NCI-H2196 (cell line): ENCODE measurements around the gene LYRM9.
"Not testable (repeated sequence)": the region's sequence is repeated elsewhere in the genome, so short reads cannot be mapped to it uniquely, and the experiment has no call there.

Experiments used
- DNase-seq: peaks from one replicate; lab custom pipeline; 2025; ENCODE audit not compliant: unreplicated experiment; lab: John Stamatoyannopoulos, UW

Gene LYRM9

DNA sequence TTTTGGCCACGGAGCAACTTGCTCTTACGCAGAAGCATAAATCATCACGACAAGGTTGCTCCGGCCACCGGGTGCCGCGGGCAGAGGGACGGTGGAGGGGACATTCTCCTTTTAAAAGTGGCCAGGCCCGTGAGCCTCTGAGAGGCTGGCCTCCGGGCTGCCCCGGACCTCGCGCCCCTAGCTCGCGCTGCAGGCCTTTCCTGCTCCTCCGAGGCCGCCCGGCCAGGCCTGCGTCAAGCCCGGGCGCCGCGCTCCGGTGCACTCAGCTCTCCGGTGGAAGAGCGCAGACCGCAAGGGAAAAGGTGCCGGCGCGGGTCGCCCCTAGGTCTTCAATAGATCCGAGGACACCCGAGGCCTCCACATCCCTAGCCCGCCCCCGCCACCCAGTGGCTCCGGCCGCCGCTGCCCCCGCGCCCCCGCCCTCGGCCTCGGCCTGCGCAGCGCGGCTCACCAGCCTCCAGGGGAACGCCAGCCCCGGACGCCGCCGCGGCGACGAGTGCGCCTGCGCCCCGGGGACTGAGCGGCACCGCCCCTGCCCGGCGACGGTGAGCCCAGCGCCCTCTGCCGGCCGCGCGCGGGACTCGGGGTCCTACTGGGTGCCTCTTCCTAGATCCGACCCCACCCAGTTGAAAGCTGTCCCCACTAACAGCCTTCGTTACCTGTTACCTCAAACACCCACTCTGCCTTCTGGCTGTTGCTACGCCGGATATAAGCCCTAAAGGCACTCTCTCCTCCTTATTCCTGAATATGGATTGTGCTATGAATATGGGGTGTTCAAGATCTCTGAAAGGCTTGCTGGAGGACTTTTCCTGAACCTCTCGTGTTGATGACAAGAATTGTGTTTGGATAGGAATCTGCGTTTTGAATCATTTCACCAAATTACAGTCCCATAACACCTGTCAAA lies at the start of gene LYRM9:
Gene LYRM9, minus strand, starts transcription at position 500 of the 904 bp plus-strand sequence. CDS start 10,671 bp downstream, outside the sequence.
- peak; percentile 82 for DNase-seq

DNA sequence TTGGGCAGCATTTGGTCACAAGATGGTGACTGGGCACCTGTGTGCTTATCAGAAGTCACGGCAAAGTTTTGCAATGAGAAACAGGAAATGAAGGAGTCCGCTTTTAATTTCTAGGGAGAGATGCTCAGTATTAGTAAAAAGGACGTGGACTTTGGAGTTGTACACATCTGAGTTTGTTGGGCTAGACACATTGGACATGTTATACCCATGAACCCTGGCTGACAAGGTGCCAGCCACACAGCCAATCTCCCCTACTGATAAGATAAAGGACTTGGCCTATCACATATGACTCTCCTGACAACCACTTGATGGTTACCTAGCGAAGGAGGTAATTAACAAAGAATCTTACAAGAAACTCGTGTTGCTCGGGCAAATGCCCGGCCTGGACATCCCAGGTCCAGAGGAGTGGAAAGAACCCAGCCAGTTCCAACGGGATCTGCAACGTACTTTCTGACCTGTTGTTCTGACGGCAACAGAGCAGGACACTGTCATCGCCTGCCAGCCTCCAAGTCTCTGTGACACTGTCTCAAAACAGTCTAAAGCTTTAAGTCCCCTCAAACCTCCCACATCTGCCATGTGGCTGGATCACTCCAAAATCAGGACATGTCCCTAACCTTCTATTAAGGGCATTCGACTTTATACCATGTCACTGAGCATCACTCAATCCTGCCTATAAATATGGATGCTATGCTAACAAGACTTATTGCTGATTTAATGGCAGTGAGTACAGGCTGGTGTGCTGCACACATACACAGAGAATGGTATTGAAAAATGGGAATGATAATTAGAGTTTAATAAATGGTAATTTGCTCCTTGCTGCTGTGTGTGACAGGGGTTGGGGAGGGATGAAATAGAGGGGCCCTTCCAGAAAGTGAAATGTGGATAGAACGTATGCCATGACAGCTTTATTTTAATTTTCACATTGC lies 47.6 kb upstream of the LYRM9 start:
- no peak for DNase-seq

DNA sequence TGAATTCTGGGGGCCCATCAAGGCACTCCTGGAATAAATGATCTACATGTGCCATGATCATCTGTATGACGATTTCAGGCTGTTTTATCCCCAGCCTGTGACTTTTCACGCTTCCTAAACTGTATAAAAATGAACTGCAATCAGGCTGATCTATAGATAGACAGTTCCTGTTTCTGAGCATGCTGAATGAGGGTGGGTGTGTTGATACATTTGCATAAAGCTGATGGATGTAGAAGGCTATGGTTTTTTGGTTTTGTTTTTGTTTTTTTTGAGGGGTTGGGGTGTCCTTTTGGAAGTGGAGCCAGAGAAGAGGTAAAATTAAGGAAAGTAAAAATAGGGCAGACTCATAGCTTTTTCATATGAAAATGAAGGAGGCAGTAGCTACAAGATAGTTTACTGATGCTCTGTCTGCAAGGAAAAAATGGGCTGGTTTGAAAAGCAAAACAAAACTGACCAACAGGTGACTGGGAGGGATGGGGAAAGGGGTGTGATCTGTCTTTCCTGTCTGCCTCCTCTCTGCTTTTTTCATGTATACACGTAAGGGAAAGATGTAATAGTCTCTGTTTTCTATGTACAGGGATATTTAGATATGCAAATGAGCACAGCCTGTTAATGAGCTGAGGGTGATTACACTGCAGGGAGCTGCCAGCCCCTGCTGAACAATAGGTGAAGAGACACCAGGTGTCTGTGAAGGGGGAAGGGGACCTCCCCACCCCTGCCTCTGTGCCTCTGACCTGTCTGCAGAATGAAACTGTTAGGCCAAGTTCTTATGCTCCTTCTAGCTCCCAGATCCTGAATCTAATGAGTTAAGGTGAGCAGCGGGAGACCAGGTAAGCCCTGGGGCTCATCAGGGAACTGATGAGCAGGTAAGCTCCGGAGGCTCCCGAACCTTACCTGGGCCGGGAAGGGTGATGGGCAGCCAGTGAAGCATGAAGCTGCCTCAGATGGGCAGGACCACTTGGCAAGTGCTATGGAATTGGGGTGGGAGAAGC lies 46.6 kb upstream of the LYRM9 start:
- DNase-seq = no peak

DNA sequence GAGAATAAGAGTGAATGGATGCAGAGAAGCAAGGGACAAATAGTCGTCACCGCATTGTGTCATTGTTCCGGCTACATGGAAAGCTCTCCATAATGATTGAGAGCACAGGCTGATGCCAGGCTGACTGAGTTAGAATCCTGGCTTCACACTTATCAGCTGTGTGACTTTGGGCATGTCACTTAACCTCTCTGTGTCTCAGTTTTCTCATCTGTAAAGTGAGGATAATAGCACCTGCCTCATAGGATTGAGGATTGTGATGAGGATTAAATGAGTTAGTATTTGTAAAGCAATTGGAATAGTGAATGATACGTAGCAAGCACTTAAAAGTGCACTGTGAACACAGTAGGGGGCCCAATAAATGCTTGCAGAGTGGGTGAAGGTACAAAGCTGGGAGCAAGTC lies 45.7 kb upstream of the LYRM9 start:
- DNase-seq = no peak

DNA sequence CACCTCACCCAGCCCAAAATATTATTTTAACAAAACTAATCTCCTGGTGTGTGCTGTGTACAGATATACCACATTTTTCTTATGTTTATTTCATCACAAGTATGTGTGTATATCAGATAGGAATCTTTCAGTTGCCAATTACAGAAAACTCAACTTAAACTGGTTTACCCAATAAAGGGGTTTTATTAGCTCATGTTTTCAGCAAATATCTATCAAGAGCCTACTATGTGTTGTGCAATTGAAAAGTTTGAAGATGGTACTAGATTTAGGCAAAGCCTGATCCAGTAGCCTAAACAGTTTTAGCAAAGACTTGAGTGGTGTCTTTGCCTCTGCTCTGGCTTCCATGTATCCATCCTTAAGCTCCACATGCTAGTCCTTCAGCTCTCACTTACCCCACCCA lies 45.1 kb upstream of the LYRM9 start:
- DNase-seq = no peak

DNA sequence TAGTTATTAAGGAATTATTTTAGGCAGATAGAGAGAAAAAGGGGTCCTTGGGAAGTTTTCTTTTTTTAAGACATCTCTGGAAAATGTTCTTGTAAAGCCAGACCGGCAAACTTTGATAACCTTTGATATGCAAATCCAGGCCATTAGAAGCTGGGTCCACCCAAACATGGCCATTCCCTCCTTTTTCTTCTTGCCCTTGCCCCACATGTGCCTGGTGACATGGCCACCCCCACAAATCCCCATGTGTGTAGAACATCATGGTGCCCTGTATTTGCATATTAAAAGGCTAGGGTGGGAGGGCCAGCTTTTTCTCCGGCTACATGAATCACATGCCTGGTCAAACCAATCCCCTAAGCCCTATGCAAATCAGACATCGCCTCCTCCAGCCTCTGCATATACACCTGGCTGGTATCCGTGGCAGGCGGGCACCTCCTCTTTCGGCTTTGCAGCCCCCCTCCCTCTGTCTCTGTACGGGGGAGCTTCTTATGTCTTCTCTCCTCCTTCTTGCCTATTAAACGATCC lies 43.9 kb upstream of the LYRM9 start:
- no peak for DNase-seq

DNA sequence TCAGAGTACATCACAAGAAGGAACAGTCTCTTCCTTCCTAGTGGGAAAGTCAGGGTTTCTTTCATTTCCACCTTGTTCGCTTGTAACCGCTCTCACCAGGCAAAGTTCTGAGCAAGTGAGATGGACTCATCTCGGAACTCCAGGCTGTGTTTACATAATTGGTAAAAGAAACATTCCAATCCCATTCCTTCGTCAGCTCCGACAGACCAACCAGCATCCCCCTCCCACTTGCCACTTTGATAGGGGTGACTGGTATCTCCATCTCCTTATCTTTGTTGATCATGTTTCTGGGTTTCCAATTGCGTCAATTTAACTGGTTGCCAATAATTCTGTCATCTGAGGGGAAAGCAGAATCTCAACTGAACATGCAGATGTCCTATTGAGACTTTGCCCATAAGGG lies 36.8 kb upstream of the LYRM9 start:
- DNase-seq = no peak

DNA sequence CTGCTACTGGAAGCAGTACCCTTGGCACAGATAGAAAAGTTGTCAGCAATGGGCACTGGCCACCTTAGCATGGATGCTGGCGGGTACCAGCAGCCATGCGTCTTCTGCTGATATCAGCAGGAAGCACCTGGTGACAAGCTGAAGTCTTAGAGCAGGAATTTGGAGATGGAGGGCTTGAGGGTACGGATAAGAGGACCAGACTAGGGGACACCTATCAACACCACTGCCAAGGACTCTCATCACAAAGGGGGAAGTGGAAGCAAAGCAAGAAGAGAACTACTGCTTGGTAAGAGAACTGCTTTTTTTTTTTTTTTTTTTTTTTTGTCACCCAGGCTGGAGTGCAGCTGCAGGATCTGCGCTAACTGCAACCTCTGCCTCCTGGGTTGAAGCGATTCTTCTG lies 35.4 kb upstream of the LYRM9 start:
- no peak for DNase-seq

DNA sequence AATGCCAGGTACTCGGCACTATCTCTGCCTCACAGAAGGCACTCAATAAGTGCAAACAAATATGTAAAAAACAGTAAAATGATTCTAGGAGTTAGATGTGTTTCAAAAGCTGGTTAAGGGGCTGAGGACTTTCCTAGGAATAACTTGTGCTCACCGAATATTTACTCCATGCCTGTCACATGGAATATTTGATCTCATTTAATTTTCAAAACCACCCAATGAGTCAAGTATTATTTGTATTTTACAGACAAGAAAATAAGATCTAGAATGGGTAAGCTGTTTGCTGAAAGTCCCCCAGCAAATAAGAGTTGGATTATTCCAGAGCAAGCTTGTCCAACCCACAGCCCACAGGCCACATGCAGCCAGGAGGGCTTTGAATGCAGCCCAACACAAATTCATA lies 34.6 kb upstream of the LYRM9 start:
- no peak for DNase-seq

DNA sequence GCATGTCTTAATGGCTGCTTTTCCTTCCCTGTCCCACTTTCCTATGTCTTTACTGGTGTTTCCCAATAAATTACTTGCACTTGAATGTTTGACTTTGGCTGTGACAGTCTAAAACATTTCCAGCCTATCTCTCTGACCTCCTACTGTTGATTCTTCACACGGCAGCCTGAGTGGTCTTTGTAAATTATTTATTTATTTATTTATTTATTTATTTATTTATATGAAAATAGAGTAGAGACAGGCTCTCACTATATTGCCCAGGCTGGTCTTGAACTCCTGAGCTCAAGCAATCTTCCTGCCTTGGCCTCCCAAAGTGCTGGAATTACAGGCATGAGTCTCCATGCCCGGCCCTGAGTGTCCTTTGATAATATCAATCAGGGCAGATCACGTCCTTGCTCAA lies 28.4 kb upstream of the LYRM9 start:
- no peak for DNase-seq

DNA sequence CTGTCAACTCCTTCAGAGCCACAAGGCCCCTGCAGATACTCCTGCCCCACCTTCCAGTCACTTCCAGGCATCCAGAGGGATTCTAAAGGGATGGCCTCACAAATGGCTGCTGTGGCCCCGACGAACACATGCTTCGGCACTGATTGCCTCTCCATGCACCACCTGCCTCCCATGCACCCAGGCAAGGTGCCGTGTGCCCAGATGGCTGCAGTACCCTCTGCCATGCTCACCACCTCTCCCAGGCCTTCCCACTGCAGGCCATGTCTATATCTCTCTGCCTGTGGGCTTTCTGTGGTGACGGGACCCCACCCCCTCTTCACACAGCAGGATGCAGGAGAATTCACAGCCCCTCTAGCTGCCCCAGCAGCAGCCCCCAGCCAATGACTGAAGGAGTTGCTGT lies 27.9 kb upstream of the LYRM9 start:
- DNase-seq = no peak

DNA sequence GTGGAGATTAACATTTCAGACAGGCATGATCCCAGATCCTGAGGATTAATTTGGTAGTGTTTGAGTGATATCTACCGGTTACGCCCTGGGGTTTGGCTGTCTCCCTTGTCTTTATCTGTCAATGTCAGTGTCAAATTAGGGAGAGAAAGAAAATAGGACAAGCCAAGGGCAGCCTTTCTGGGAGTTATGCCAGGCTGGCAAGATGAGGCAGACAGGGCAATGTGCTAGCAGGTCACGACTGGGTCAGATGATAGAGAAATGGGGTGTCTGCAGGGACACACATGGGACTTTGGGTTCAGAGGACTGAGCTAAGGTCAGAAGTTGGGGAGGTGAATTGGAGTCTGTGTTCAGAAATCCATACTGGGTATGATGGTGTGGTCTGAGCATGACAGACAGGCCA lies 27.4 kb upstream of the LYRM9 start:
- no peak for DNase-seq

DNA sequence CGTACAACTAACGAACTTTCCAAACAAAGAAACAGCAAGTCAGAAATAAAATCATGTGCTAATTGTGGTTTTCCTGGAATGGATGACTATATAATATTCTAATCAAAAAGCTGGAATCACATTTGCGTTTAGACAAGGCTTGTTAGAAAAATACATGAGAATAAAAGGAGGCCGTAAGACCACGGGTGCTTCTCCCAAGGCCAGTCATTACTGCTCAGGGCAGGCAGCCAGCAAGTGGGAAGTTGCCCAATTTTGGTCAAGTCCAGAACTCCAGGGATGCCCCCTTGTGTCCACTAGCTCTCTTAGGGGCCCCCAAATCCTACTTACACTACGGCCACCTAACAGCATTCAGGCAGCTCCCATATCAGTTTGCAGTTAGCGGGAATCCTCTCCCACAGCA lies 25.9 kb upstream of the LYRM9 start:
- DNase-seq = no peak

DNA sequence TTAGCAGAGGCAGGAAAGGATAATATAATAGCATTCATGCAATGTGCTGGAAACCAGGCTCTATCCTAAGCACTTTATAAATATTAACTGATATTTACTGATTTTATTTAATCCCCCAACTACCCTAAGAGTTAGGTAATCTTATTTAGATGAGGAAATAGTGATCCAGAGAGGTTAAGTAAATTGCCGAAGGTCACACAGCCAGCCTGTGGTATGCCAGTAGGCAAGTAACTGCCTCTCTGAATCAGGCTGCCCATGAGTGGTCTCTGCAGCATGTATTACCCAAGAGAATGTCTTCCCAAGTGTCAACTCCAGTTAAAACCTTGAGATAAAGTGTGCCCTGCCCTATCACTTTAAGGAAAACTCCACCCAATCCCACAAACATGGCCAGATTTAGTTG lies 25.3 kb upstream of the LYRM9 start:
- no peak for DNase-seq

DNA sequence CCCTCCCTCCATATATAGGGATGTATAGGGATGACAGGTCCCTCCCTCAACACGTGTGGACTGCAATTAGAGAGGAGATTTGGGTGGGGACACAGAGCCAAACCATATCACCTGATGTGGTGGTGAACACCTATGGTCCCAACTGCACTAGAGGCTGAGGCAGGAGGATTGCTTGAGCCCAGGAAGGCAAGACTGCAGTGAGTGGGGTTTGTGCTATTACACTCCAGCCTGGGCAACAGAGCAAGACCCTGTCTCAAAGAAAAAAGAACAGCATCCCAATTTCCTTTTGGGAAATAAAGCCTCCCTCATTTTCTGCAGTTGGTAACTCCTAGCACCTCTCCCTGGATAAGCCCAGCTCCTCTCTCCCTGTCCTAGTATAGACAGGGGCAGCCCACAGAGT lies 23.8 kb upstream of the LYRM9 start:
- DNase-seq = no peak

DNA sequence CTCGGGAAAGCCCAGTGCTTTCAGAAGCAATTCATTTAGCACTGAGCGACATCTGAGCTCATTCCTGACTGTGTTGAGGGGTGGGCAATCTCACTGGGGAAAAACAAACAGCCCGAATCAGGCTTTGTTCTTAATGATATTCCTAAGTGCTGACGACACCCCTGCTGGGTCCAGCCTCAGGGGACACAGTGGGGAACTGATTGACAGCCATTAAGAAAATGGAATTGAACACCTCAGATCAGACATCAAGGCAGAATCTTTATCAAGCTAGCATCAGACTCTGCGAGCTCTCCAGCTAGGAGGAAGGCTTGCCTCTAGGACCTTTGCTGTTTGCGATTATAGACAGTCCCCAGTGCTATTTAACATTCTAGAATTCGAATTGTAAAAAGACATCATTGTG lies 22.5 kb upstream of the LYRM9 start:
- DNase-seq = no peak

DNA sequence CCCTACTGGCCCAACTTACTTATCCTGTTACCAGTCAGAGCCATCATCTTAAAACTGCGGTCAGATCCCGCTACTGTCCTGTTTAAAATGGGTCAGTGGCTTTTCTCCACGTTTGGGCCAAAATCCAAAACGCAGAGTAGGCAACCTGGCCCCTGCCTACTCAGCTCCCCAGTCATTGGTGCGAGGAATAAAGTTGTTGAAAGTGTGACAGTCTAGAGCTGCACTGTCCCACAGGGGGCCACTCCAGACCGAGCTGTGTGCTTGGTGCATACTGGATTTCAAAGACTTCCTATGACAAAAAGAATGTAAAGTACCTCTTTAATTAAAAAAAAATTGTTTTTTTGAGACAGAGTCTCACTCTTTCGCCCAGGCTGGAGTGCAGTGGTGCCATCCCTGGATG lies 21.2 kb upstream of the LYRM9 start:
- DNase-seq = no peak

DNA sequence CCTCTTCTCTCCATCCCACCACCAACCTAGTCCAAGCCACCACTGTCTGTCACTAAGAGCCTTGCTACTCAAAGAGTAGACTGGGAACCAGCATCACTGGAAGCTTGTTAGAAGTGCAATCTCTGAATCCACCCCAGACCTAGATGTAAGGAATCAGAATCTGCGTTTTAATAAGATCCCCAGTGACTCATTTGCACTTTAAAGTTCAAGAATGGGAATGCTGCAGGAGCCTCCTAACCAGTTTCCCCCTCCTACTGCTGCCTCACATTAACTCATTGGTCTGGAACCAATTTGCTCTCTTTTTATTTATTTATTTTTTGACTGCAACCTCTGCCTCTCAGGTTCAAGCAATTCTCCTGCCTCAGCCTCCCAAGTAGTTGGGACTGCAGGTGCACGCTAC lies 19.8 kb upstream of the LYRM9 start:
- DNase-seq = no peak

DNA sequence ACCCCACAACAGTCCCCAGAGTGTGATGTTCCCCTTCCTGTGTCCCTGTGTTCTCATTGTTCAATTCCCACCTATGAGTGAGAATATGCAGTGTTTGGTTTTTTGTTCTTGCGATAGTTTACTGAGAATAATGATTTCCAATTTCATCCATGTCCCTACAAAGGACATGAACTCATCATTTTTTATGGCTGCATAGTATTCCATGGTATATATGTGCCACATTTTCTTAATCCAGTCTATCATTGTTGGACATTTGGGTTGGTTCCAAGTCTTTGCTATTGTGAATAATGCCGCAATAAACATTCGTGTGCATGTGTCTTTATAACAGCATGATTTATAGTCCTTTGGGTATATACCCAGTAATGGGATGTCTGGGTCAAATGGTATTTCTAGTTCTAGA lies 19.1 kb upstream of the LYRM9 start:
- DNase-seq = not testable (repeated sequence)

DNA sequence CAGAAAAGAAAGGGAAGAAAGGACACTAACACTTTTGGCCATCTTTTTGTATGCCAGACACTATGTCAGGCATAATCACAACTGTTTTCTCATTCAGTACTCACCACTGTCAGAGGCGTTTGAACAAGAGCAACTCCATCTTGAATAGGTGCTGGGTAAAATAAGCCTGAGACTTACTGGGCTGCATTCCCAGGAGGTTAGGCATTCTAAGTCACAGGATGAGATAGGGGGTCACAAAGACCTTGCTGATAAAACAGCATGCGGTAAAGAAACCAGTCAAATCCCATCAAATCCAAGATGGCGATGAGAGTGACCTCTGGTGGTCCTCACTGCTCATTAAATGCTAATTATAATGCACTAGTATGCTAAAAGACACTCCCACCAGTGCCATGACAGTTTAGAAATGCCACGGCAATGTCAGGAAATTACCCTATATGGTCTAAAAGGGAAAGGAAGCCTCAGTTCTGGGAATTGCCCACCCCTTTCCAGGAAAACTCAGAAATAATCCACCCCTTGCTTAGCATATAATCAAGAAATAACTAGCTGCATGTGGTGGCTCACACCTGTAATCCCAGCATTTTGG lies 14.9 kb upstream of the LYRM9 start:
- no peak for DNase-seq
